GM19238 (cell line): ENCODE data around the gene LRIG1.

Source experiments
- DNase-seq: peaks from one replicate; pipeline ENCODE4 v3.0.0; 2011; ENCODE audit warnings: low spot score; ENCODE audit not compliant: insufficient read length

Gene LRIG1

GRCh38 chr3:66355394-66355793, 145.4 kb downstream of the LRIG1 start:
- no peak for DNase-seq

- DNase-seq: no peak
Measured at GRCh38 chr3:66354001-66354400, 146.8 kb downstream of the LRIG1 start.

GRCh38 chr3:66353530-66353929, 147.3 kb downstream of the LRIG1 start:
- no peak for DNase-seq

GRCh38 chr3:66353039-66353438, 147.8 kb downstream of the LRIG1 start:
- no peak for DNase-seq

- no peak for DNase-seq
Measured at GRCh38 chr3:66350601-66351000, 150.2 kb downstream of the LRIG1 start.

GRCh38 chr3:66348704-66349103, 152.1 kb downstream of the LRIG1 start:
- DNase-seq: no peak

GRCh38 chr3:66344848-66345578, 155.8 kb downstream of the LRIG1 start:
- no peak for DNase-seq

GRCh38 chr3:66344391-66344811, 156.4 kb downstream of the LRIG1 start:
- no peak for DNase-seq

GRCh38 chr3:66342717-66343356, 158.0 kb downstream of the LRIG1 start:
- no peak for DNase-seq

GRCh38 chr3:66338927-66339326, 161.9 kb downstream of the LRIG1 start:
- no peak for DNase-seq

- no peak for DNase-seq
Measured at GRCh38 chr3:66336333-66336766, 164.5 kb downstream of the LRIG1 start.

GRCh38 chr3:66335671-66336070, 165.2 kb downstream of the LRIG1 start:
- no peak for DNase-seq
